Mesendoderm (in vitro differentiated cells): ENCODE data around the gene UBASH3B.
A peak's percentile ranks its signal among the peaks of the same experiment; 100 is the strongest.

ENCODE experiments used
- DNase-seq: peaks from one replicate; pipeline ENCODE4 v3.0.0; 2013
- H2AK5ac ChIP-seq: 2 replicates; pipeline ENCODE4 v1.6.1; 2013; ENCODE audit warnings: low read length, inconsistent platforms
- H2BK120ac ChIP-seq: 2 replicates; pipeline ENCODE4 v1.6.1; 2013; ENCODE audit warnings: low read depth, mild to moderate bottlenecking, low read length, moderate library complexity, mixed read lengths
- H2BK15ac ChIP-seq: replicated peaks from 2 replicates; pipeline ENCODE4 v1.6.1; 2013; ENCODE audit warnings: low read depth, mild to moderate bottlenecking, moderate library complexity
- H2BK5ac ChIP-seq: 2 replicates; pipeline ENCODE4 v1.6.1; 2013; ENCODE audit warnings: low read length, inconsistent platforms
- H3K18ac ChIP-seq: 2 replicates; pipeline ENCODE4 v1.6.1; 2013; ENCODE audit warnings: mild to moderate bottlenecking, low read length, mixed read lengths
- H3K23ac ChIP-seq: one replicate; pipeline ENCODE4 v1.6.1; 2013; ENCODE audit warnings: low read length
- H3K27ac ChIP-seq: 2 replicates; pipeline ENCODE4 v1.5.1; 2013; ENCODE audit warnings: low read depth, mild to moderate bottlenecking, inconsistent platforms, low read length, moderate library complexity
- H3K27me3 ChIP-seq: 2 replicates; pipeline ENCODE4 v1.6.1; 2013; ENCODE audit warnings: low read length, control low read depth, mild to moderate bottlenecking, inconsistent platforms; ENCODE audit not compliant: insufficient read depth, poor library complexity
- H3K36me3 ChIP-seq: 2 replicates; pipeline ENCODE4 v1.6.1; 2013; ENCODE audit warnings: low read length, inconsistent platforms; ENCODE audit not compliant: control insufficient read depth, insufficient read depth
- H3K4ac ChIP-seq: one replicate; pipeline ENCODE4 v1.6.1; 2013; ENCODE audit warnings: low read depth, mild to moderate bottlenecking, low read length, moderate library complexity
- H3K4me1 ChIP-seq: 2 replicates; pipeline ENCODE4 v1.6.1; 2013; ENCODE audit warnings: low read depth, low read length, inconsistent platforms; ENCODE audit not compliant: control insufficient read depth
- H3K4me2 ChIP-seq: 2 replicates; pipeline ENCODE4 v1.6.1; 2013; ENCODE audit warnings: low read length
- H3K4me3 ChIP-seq: 2 replicates; pipeline ENCODE4 v1.5.1; 2013; ENCODE audit warnings: mild to moderate bottlenecking, low read length
- H3K56ac ChIP-seq: one replicate; pipeline ENCODE4 v1.6.1; 2013; ENCODE audit warnings: low read length
- H3K79me1 ChIP-seq: 2 replicates; pipeline ENCODE4 v1.6.1; 2013; ENCODE audit warnings: low read length, inconsistent platforms
- H3K79me2 ChIP-seq: 2 replicates; pipeline ENCODE4 v1.6.1; 2013; ENCODE audit warnings: mild to moderate bottlenecking, low read length; ENCODE audit not compliant: control insufficient read depth, insufficient read depth
- H3K9ac ChIP-seq: 2 replicates; pipeline ENCODE4 v1.6.1; 2013; ENCODE audit warnings: low read length, inconsistent platforms
- H4K5ac ChIP-seq: one replicate; pipeline ENCODE4 v1.6.1; 2013; ENCODE audit warnings: low read length
- H4K8ac ChIP-seq: one replicate; pipeline ENCODE4 v1.6.1; 2013; ENCODE audit warnings: low read depth, mild to moderate bottlenecking, control low read depth, low read length, moderate library complexity
- WGBS: extraction: QIAGEN DNeasy Blood & Tissue Kit; methylation state at CpG from one replicate; pipeline ENCODE4 v1.1.7; 2013; ENCODE audit warnings: low lambda C conversion rate, missing lambda C conversion rate; ENCODE audit not compliant: insufficient coverage; ENCODE audit errors: extremely low coverage; 5-methylcytosine and 5-hydroxymethylcytosine counted together

Gene UBASH3B

GRCh38 chr11:122803306-122803705, 147.8 kb downstream of the UBASH3B start:
- WGBS, result no CpG with 5 or more reads among the region's 2 CpGs
- no peak overlapping the region for H3K56ac ChIP-seq
- H3K4ac ChIP-seq, result no peak overlapping the region
- no peaks in the 10 kb centered on the region for H3K4me1 ChIP-seq
- no peak overlapping the region for H4K8ac ChIP-seq
- no peak overlapping the region for H3K18ac ChIP-seq
- DNase-seq, result peak; percentile 74
- H3K23ac ChIP-seq, result no peak overlapping the region
- H3K4me2 ChIP-seq, result no peak overlapping the region
- H3K9ac ChIP-seq, result no peak overlapping the region
- H2AK5ac ChIP-seq, result no peak overlapping the region
- no peak overlapping the region for H2BK120ac ChIP-seq
- no peaks in the 10 kb centered on the region for H3K36me3 ChIP-seq
- no peaks in the 10 kb centered on the region for H3K27me3 ChIP-seq
- H2BK15ac ChIP-seq, result no peak overlapping the region
- H3K79me2 ChIP-seq, result no peaks in the 10 kb centered on the region
- no peak overlapping the region for H3K4me3 ChIP-seq
- H3K27ac ChIP-seq, result peak overlapping the region; percentile 4
- no peaks in the 10 kb centered on the region for H3K79me1 ChIP-seq
- H4K5ac ChIP-seq, result no peak overlapping the region
- H2BK5ac ChIP-seq, result no peak overlapping the region

- Histone ChIP-seq H2BK15ac (no peak overlapping the region), H3K56ac (no peak overlapping the region), H3K4ac (no peak overlapping the region), H3K9ac (no peak overlapping the region), H2BK120ac (no peak overlapping the region), H2BK5ac (no peak overlapping the region), H3K27me3 (no peaks in the 10 kb centered on the region), H3K79me2 (no peaks in the 10 kb centered on the region), H4K5ac (no peak overlapping the region), H3K36me3 (no peaks in the 10 kb centered on the region), H3K4me2 (no peak overlapping the region), H4K8ac (no peak overlapping the region), H3K27ac (peak overlapping the region; percentile 4), H3K4me3 (no peak overlapping the region), H3K4me1 (no peaks in the 10 kb centered on the region), H3K79me1 (no peaks in the 10 kb centered on the region), H2AK5ac (no peak overlapping the region), H3K18ac (no peak overlapping the region), H3K23ac (no peak overlapping the region)
- WGBS, result no CpG with 5 or more reads among the region's 5 CpGs
- DNase-seq, result no peak
Measured at GRCh38 chr11:122803716-122804115, 148.2 kb downstream of the UBASH3B start.

GRCh38 chr11:122804161-122804560, 148.6 kb downstream of the UBASH3B start:
- H3K36me3 ChIP-seq, result no peaks in the 10 kb centered on the region
- no peak overlapping the region for H3K4me2 ChIP-seq
- DNase-seq, result peak; percentile 89
- H2BK120ac ChIP-seq, result no peak overlapping the region
- no peaks in the 10 kb centered on the region for H3K79me1 ChIP-seq
- peak overlapping the region; percentile 20 for H3K56ac ChIP-seq
- H3K23ac ChIP-seq, result no peak overlapping the region
- no peaks in the 10 kb centered on the region for H3K27me3 ChIP-seq
- no CpG with 5 or more reads among the region's 4 CpGs for WGBS
- no peaks in the 10 kb centered on the region for H3K79me2 ChIP-seq
- no peak overlapping the region for H4K5ac ChIP-seq
- no peak overlapping the region for H4K8ac ChIP-seq
- H3K4me3 ChIP-seq, result no peak overlapping the region
- no peak overlapping the region for H2AK5ac ChIP-seq
- no peaks in the 10 kb centered on the region for H3K4me1 ChIP-seq
- no peak overlapping the region for H3K18ac ChIP-seq
- H2BK15ac ChIP-seq, result no peak overlapping the region
- no peak overlapping the region for H3K9ac ChIP-seq
- H3K4ac ChIP-seq, result no peak overlapping the region
- H2BK5ac ChIP-seq, result no peak overlapping the region
- peak overlapping the region; percentile 4 for H3K27ac ChIP-seq

- no peaks in the 10 kb centered on the region for H3K4me1 ChIP-seq
- no peak overlapping the region for H3K4me3 ChIP-seq
Measured at GRCh38 chr11:122804796-122805195, 149.3 kb downstream of the UBASH3B start.

GRCh38 chr11:122807731-122808477, 152.4 kb downstream of the UBASH3B start:
- no peak overlapping the region for H3K4me3 ChIP-seq
- no peaks in the 10 kb centered on the region for H3K27me3 ChIP-seq
- H3K27ac ChIP-seq, result no peak overlapping the region
- no peak overlapping the region for H4K8ac ChIP-seq
- H3K79me1 ChIP-seq, result no peaks in the 10 kb centered on the region
- no peak for DNase-seq
- no peak overlapping the region for H3K4me2 ChIP-seq
- H3K9ac ChIP-seq, result no peak overlapping the region
- no peak overlapping the region for H2BK120ac ChIP-seq
- H3K79me2 ChIP-seq, result no peaks in the 10 kb centered on the region
- H2BK15ac ChIP-seq, result no peak overlapping the region
- H3K4me1 ChIP-seq, result peaks cover 1% of the 10 kb centered on the region
- no CpG with 5 or more reads among the region's 8 CpGs for WGBS
- peak overlapping the region; percentile 3 for H3K56ac ChIP-seq
- H3K4ac ChIP-seq, result no peak overlapping the region
- H4K5ac ChIP-seq, result no peak overlapping the region
- H3K18ac ChIP-seq, result no peak overlapping the region
- no peak overlapping the region for H2BK5ac ChIP-seq
- H3K23ac ChIP-seq, result no peak overlapping the region
- H2AK5ac ChIP-seq, result no peak overlapping the region
- no peaks in the 10 kb centered on the region for H3K36me3 ChIP-seq

More at GRCh38 chr11:122804796-122805195, 149.3 kb downstream of the UBASH3B start:
- Histone ChIP-seq H3K36me3 (no peaks in the 10 kb centered on the region), H3K56ac (no peak overlapping the region), H3K23ac (no peak overlapping the region), H4K5ac (no peak overlapping the region), H2BK15ac (no peak overlapping the region), H4K8ac (no peak overlapping the region), H3K79me2 (no peaks in the 10 kb centered on the region), H3K4me2 (no peak overlapping the region), H2BK5ac (no peak overlapping the region), H2AK5ac (no peak overlapping the region), H2BK120ac (no peak overlapping the region), H3K27me3 (no peaks in the 10 kb centered on the region), H3K79me1 (no peaks in the 10 kb centered on the region), H3K27ac (peak overlapping the region; percentile 4), H3K18ac (no peak overlapping the region), H3K4ac (no peak overlapping the region), H3K9ac (no peak overlapping the region)
- peak; percentile 85 for DNase-seq
- WGBS, result no CpG with 5 or more reads among the region's 6 CpGs

GRCh38 chr11:122808478-122808869, 153.0 kb downstream of the UBASH3B start:
- Histone ChIP-seq H3K4me1 (peaks cover 4% of the 10 kb centered on the region), H4K5ac (peak overlapping the region; percentile 74), H3K4ac (no peak overlapping the region), H3K23ac (no peak overlapping the region), H3K18ac (no peak overlapping the region), H3K4me2 (no peak overlapping the region), H3K27ac (no peak overlapping the region), H2AK5ac (no peak overlapping the region), H3K4me3 (no peak overlapping the region), H2BK5ac (no peak overlapping the region), H3K36me3 (no peaks in the 10 kb centered on the region), H3K27me3 (no peaks in the 10 kb centered on the region), H3K9ac (no peak overlapping the region), H2BK120ac (no peak overlapping the region), H4K8ac (no peak overlapping the region), H3K79me1 (no peaks in the 10 kb centered on the region), H2BK15ac (no peak overlapping the region), H3K79me2 (no peaks in the 10 kb centered on the region), H3K56ac (peak overlapping the region; percentile 3)
- WGBS, result no CpG with 5 or more reads among the region's 2 CpGs
- DNase-seq, result no peak
